DND-41 (cell line): Measurements from ENCODE around the gene CA11.

Source experiments
- ATAC-seq: fragments of 200-7000 bp; cut with Tn5 transposase; 3 replicates; pipeline ENCODE4 v1.9.1; 2021; ENCODE audit warnings: low read depth; ENCODE audit not compliant: insufficient read depth
- DNase-seq: peaks from one replicate; pipeline ENCODE4 v3.0.0-alpha.2; 2020
- H2AFZ ChIP-seq: 2 replicates; pipeline ENCODE4 v1.6.0; 2012; ENCODE audit warnings: low read depth, low read length
- H3K27ac ChIP-seq: 2 replicates; pipeline ENCODE4 v1.5.1; 2012; ENCODE audit warnings: low read length, inconsistent platforms
- H3K27me3 ChIP-seq: fragments of 200-600 bp; sonication (generic); 2 replicates; pipeline ENCODE4 v1.6.0; 2012; ENCODE audit warnings: low read length, mild to moderate bottlenecking, inconsistent platforms; ENCODE audit not compliant: insufficient read depth, poor library complexity
- H3K36me3 ChIP-seq: 2 replicates; pipeline ENCODE4 v1.5.1; 2012; ENCODE audit warnings: low read length, inconsistent platforms; ENCODE audit not compliant: insufficient read depth
- H3K4me1 ChIP-seq: 2 replicates; pipeline ENCODE4 v1.5.1; 2012; ENCODE audit warnings: mild to moderate bottlenecking, low read length; ENCODE audit not compliant: insufficient read depth
- H3K4me2 ChIP-seq: 2 replicates; pipeline ENCODE4 v1.6.0; 2012; ENCODE audit warnings: mild to moderate bottlenecking, moderate library complexity, low read length, inconsistent platforms; ENCODE audit not compliant: insufficient read depth
- H3K4me3 ChIP-seq, 2 experiments: fragments of 200-600 bp in 1 of 2; shearing (Covaris generic) in 1 of 2; 2 replicates each; pipeline ENCODE4 v1.5.1; 2012 to 2016; ENCODE audit warnings: inconsistent platforms in 2 of 2, low read length in 2 of 2, mild to moderate bottlenecking in 2 of 2, low read depth in 1 of 2, moderate library complexity in 1 of 2
- H3K79me2 ChIP-seq: 2 replicates; pipeline ENCODE4 v1.6.0; 2012; ENCODE audit warnings: low read length, inconsistent platforms; ENCODE audit not compliant: insufficient read depth
- H3K9ac ChIP-seq: 2 replicates; pipeline ENCODE4 v1.6.0; 2012; ENCODE audit warnings: low read depth, mild to moderate bottlenecking, inconsistent platforms, low read length, moderate library complexity
- H3K9me3 ChIP-seq: 2 replicates; pipeline ENCODE4 v1.5.1; 2012; ENCODE audit warnings: low read length, moderate library complexity, mild to moderate bottlenecking, inconsistent platforms; ENCODE audit not compliant: insufficient read depth, severe bottlenecking
- H4K20me1 ChIP-seq: 2 replicates; pipeline ENCODE4 v1.6.0; 2012; ENCODE audit warnings: low read length; ENCODE audit not compliant: insufficient read depth
- CTCF ChIP-seq: IDR thresholded peaks from 2 replicates; pipeline ENCODE4 v1.5.1; 2012; ENCODE audit warnings: borderline replicate concordance, low read length, moderate library complexity, mild to moderate bottlenecking; ENCODE audit not compliant: poor library complexity, severe bottlenecking; ENCODE audit errors: extremely low read depth
- EZH2 ChIP-seq: IDR thresholded peaks from 3 replicates; pipeline ENCODE4 v1.6.1; 2012; ENCODE audit warnings: borderline replicate concordance, low read depth, mild to moderate bottlenecking, moderate library complexity, low read length, inconsistent platforms; ENCODE audit not compliant: severe bottlenecking

CA11 gene

GRCh38 chr19:48668332-48668731 is 22.3 kb upstream of the CA11 start:
- no peak overlapping the region for H3K4me2 ChIP-seq
- no peak overlapping the region for H3K4me3 ChIP-seq
- H3K79me2 ChIP-seq = no peaks in the 10 kb centered on the region
- H4K20me1 ChIP-seq = no peaks in the 10 kb centered on the region
- no peak overlapping the region for H3K27ac ChIP-seq
- H3K9me3 ChIP-seq = no peaks in the 10 kb centered on the region
- ATAC-seq = no peak
- TF ChIP-seq EZH2 (no peak), CTCF (no peak)
- DNase-seq = no peak
- no peak overlapping the region for H2AFZ ChIP-seq
- H3K36me3 ChIP-seq = no peaks in the 10 kb centered on the region
- H3K9ac ChIP-seq = no peak overlapping the region
- no peaks in the 10 kb centered on the region for H3K27me3 ChIP-seq
- no peaks in the 10 kb centered on the region for H3K4me1 ChIP-seq

GRCh38 chr19:48665786-48666185 is 19.8 kb upstream of the CA11 start:
- ATAC-seq = no peak
- H3K27me3 ChIP-seq = no peaks in the 10 kb centered on the region
- no peaks in the 10 kb centered on the region for H3K36me3 ChIP-seq
- H3K9ac ChIP-seq = no peak overlapping the region
- TF ChIP-seq CTCF = no peak
- no peak for TF ChIP-seq EZH2
- H4K20me1 ChIP-seq = no peaks in the 10 kb centered on the region
- no peak for DNase-seq
- no peak overlapping the region for H3K27ac ChIP-seq
- H3K4me3 ChIP-seq = no peak overlapping the region
- no peak overlapping the region for H3K4me2 ChIP-seq
- H3K79me2 ChIP-seq = no peaks in the 10 kb centered on the region
- H3K9me3 ChIP-seq = no peaks in the 10 kb centered on the region
- peaks cover 11% of the 10 kb centered on the region for H3K4me1 ChIP-seq
- no peak overlapping the region for H2AFZ ChIP-seq

- H3K27ac ChIP-seq = no peak overlapping the region
- H3K79me2 ChIP-seq = no peaks in the 10 kb centered on the region
- no peak overlapping the region for H2AFZ ChIP-seq
- ATAC-seq (no peak), DNase-seq (no peak)
- no peaks in the 10 kb centered on the region for H4K20me1 ChIP-seq
- no peak overlapping the region for H3K9ac ChIP-seq
- TF ChIP-seq EZH2 = no peak
- TF ChIP-seq CTCF = no peak
- H3K9me3 ChIP-seq = no peaks in the 10 kb centered on the region
- H3K36me3 ChIP-seq = no peaks in the 10 kb centered on the region
- no peaks in the 10 kb centered on the region for H3K27me3 ChIP-seq
- H3K4me2 ChIP-seq = no peak overlapping the region
- peaks cover 20% of the 10 kb centered on the region for H3K4me1 ChIP-seq
- H3K4me3 ChIP-seq = no peak overlapping the region
These were observed 18.5 kb upstream of the CA11 start for GRCh38 chr19:48664476-48664875.

- H3K36me3 ChIP-seq = no peaks in the 10 kb centered on the region
These were observed 17.7 kb upstream of the CA11 start for GRCh38 chr19:48663667-48664066.

More at GRCh38 chr19:48663667-48664066, 17.7 kb upstream of the CA11 start:
- DNase-seq (no peak), ATAC-seq (no peak)
- no peak overlapping the region for H3K9ac ChIP-seq
- H4K20me1 ChIP-seq = no peaks in the 10 kb centered on the region
- no peaks in the 10 kb centered on the region for H3K27me3 ChIP-seq
- H3K4me3 ChIP-seq = no peak overlapping the region
- no peak for TF ChIP-seq CTCF
- no peak for TF ChIP-seq EZH2
- no peaks in the 10 kb centered on the region for H3K9me3 ChIP-seq
- H3K27ac ChIP-seq = no peak overlapping the region
- H3K4me2 ChIP-seq = no peak overlapping the region
- no peak overlapping the region for H2AFZ ChIP-seq
- H3K79me2 ChIP-seq = no peaks in the 10 kb centered on the region
- peaks cover 20% of the 10 kb centered on the region for H3K4me1 ChIP-seq
